Measurements from ENCODE around the gene CCDC150.
"Not testable (repeated sequence)": the region's sequence is repeated elsewhere in the genome, so short reads cannot be mapped to it uniquely, and the experiment has no call there.

CCDC150 gene

DNA sequence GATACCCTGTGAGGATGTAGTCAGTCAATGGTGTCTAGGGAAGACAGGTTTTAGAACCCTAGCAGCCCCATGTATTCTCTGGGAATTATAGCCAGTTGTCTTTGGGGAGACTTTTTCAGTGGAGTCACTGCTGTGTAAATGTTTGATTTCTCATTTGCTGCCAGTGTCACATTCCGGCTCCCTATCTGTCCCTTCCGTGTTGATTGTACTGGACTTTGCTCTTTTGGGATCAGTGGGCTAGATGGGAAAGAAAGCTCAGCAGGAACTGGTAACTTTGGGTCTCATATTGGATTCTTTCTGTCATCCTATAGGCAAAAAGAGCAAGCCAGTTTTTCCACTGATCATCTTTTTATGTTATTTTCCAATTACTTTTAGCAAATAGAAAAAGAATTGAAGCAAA, 89.9 kb downstream of the CCDC150 start:
- Mint-ChIP-seq H3K36me3 (ENCODE audit: low read depth) (peaks cover 41% of the 10 kb centered on the region), H3K27ac (no peak overlapping the region), H3K27me3 (ENCODE audit: low read depth) (no peaks in the 10 kb centered on the region), H3K4me1 (no peaks in the 10 kb centered on the region), H3K9me3 (no peaks in the 10 kb centered on the region), H3K4me3 (no peak overlapping the region)
- TF ChIP-seq CTCF (IDR thresholded peaks at IDR 0.05; ENCODE audit: unreplicated experiment in 3 of 3): no peak

DNA sequence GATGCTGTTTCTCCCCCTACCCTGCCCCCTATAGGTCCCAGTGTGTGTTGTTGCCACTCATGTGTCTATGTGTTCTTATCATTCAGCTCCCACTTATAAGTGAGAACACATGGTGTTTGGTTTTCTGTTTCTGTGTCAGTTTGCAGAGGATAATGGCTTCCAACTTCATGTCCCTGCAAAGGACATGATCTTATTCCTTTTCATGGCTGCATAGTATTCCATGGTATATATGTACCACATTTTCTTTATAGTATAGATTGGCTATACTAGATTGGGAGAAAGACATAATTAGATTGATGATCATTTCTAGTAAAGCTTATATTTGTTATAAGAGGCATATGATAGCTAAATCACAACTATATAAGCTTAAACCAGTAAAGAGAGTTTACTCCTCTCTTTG, 97.1 kb downstream of the CCDC150 start:
- H3K27me3 Mint-ChIP-seq (ENCODE audit: low read depth); H3K27ac Mint-ChIP-seq; H3K4me3 Mint-ChIP-seq; H3K4me1 Mint-ChIP-seq: not testable (repeated sequence)
- H3K9me3 Mint-ChIP-seq: peaks cover 37% of the 10 kb centered on the region
- peaks cover 77% of the 10 kb centered on the region for H3K36me3 Mint-ChIP-seq (ENCODE audit: low read depth)

DNA sequence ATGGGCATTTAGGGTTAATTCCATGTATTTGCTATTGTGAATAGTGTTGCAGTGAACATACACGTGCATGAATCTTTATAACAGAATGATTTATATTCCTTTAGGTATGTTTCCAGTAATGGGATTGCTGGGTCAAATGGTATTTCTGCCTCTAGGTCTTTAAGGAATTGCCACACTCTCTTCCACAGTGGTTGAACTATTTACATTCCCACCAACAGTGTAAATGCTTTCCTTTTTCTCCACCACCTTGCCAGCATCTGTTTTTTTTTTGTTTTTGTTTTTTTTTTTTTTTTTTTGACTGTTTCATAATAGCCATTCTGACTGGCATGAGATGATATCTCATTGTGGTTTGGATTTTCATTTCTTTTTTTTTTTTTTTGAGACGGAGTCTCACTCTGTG, 97.5 kb downstream of the CCDC150 start:
- Mint-ChIP-seq H3K27me3 (ENCODE audit: low read depth) (no peaks in the 10 kb centered on the region), H3K27ac (no peak overlapping the region), H3K9me3 (peaks cover 41% of the 10 kb centered on the region), H3K4me1 (no peaks in the 10 kb centered on the region), H3K36me3 (ENCODE audit: low read depth) (peaks cover 78% of the 10 kb centered on the region), H3K4me3 (no peak overlapping the region)
- no peak for TF ChIP-seq CTCF (IDR thresholded peaks at IDR 0.05; ENCODE audit: unreplicated experiment in 3 of 3)

GRCh38 chr2:196739031-196739430, 99.5 kb downstream of the CCDC150 start:
- Mint-ChIP-seq H3K27ac (no peak overlapping the region), H3K4me3 (no peak overlapping the region), H3K27me3 (ENCODE audit: low read depth) (no peaks in the 10 kb centered on the region), H3K9me3 (peaks cover 44% of the 10 kb centered on the region), H3K4me1 (no peaks in the 10 kb centered on the region), H3K36me3 (ENCODE audit: low read depth) (peaks cover 69% of the 10 kb centered on the region)
- no peak for TF ChIP-seq CTCF (IDR thresholded peaks at IDR 0.05; ENCODE audit: unreplicated experiment in 3 of 3)

GRCh38 chr2:196742216-196742615, 102.7 kb downstream of the CCDC150 start:
- Mint-ChIP-seq H3K9me3 (peaks cover 40% of the 10 kb centered on the region), H3K4me3 (no peak overlapping the region), H3K4me1 (no peaks in the 10 kb centered on the region), H3K36me3 (ENCODE audit: low read depth) (peaks cover 48% of the 10 kb centered on the region), H3K27ac (no peak overlapping the region), H3K27me3 (ENCODE audit: low read depth) (no peaks in the 10 kb centered on the region)
- TF ChIP-seq CTCF (IDR thresholded peaks at IDR 0.05; ENCODE audit: unreplicated experiment in 3 of 3): no peak

DNA sequence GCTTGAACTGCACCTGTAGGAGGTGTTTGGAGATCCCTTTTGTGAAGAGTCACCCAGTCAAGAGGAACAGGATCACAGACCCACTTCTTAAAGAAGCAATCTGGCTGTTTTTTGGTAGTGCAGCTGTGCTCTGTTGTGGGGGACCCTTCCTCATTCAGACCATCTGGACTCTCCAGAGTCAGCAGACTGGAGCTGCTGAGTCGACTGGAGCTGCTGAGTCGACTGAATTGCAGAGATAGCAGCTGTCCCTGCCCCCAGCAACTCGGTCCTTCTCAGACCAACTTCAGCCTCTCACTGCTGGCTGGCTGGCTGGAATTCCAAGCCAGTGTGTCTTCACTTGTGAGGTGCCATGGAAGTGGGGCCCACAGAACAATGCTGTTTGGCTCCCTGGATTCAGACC, 103.2 kb downstream of the CCDC150 start:
- no peak for TF ChIP-seq CTCF (IDR thresholded peaks at IDR 0.05; ENCODE audit: unreplicated experiment in 3 of 3)
- Mint-ChIP-seq H3K9me3 (peaks cover 38% of the 10 kb centered on the region), H3K36me3 (ENCODE audit: low read depth) (peaks cover 46% of the 10 kb centered on the region), H3K4me3 (no peak overlapping the region), H3K27me3 (ENCODE audit: low read depth) (no peaks in the 10 kb centered on the region), H3K4me1 (no peaks in the 10 kb centered on the region), H3K27ac (no peak overlapping the region)

Measured in nephron (organoid).